ENCODE results near the gene CD44.

Gene CD44

GRCh38 chr11:35177370-35177769 lies 38.4 kb downstream of the CD44 start:
- DNase-seq, result no peak

DNA sequence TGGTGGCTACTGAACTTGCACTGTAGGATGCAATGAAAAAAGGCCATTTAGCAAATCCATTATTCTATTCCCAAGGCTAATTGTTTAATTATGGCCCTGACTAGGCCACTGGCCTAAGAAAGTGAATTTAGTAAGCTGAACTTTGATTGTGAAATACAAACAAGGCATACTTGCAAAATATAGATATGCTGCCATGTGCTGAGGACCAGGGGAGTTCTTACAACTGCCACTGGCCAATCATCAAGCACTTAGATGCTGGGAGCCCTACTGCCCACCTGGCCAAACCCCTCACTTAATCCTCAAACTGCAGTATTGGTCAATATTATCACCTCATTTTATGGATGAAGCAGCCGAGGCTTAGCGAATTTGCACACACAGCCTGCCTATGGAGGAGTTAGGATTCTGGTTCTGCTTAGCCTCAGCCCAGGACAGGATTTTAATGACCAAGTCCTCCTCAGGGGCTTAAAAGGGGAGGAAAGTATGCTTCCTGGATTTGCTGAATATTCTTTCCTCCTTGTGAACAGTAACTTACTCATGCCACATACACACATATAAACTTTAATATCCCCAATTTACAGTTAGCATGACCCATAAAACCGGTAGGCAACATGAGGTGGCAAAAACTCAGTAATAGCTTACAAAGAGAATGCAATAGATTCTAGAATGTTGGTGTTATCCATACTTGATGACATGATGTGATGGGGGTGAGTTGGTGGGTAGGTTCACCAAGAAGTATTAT lies 39.3 kb downstream of the CD44 start:
- no peak for DNase-seq

DNA sequence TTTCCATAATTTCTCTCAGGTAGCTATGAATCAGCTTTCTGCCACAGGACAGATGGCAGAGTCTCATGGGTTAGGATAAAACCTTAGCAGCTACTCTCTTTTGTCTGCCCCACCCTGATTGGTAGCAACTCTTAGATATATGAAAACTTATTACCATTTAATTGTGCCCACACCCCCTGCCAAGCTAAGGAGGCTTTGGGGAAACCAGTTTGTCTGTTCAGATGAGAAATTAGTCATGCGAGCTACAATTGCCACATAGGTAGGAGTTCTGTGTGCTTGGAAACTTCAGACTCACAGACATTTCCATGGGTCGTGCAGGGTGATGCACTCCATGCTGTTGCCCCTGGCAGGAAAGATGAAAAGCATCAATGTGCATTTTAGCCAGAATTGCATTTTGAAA lies 39.9 kb downstream of the CD44 start:
- peak in 1 of 51 donors; percentile 53 for DNase-seq

- peak in 1 of 51 donors; percentile 13 for DNase-seq
Observed at GRCh38 chr11:35179466-35180135, 40.6 kb downstream of the CD44 start.

- DNase-seq, result no peak
Observed at GRCh38 chr11:35180317-35181233, 41.6 kb downstream of the CD44 start.

DNA sequence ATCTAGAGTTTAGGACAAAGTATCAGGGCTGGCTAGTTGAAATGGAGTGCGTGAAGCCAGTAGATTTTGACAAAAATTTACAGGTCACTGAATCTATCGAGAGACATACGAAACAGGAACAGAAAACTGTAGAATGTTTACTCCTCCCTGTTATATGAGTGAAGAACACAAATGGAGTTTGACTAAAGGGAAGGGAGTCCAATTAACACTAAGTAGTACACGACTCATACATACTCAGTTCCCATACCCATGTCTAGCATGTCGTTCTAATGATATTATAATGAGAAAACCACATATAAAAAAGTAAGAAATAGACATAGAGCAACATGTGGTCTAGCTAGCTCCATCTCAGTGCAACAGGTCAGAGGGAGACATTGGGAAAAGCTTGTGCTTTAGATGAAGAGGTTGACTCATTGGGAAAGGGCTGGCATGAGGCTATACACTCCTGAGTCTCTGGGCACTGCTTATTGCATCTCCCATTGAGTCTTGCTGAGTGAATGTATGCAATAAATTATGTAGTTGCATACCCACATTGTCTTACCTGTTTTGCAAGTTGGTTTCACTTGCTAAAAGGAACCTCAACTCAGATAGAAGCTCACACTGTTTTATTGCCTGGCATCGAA lies 43.5 kb downstream of the CD44 start:
- DNase-seq, result no peak

- no peak for DNase-seq
Observed at GRCh38 chr11:35183326-35183925, 44.5 kb downstream of the CD44 start.

GRCh38 chr11:35185696-35186095 lies 46.7 kb downstream of the CD44 start:
- no peak for DNase-seq

GRCh38 chr11:35187996-35188395 lies 49.0 kb downstream of the CD44 start:
- no peak for DNase-seq

- no peak for DNase-seq
Observed at GRCh38 chr11:35190804-35191348, 51.9 kb downstream of the CD44 start.

GRCh38 chr11:35192347-35192746 lies 53.4 kb downstream of the CD44 start:
- DNase-seq, result no peak

- DNase-seq, result no peak
Observed at GRCh38 chr11:35193767-35194166, 54.8 kb downstream of the CD44 start.

DNA sequence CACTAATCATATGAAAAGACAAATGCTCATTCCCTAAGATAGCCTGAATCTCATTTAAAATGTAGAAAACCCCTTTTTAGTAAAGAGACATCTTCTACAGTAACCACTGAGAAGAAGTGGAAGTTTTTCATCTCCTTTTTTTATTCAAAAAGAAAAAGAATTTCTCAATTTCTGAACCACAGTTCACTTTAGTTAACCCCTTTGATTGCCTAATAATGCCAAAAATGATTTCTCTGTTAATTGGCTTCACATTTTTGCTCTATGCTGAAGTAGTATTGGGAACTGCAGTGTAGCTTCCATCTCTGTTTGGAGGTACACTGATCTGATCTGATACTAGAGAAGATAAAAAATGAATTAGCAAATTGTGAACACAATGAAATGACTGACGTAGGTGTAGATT lies 58.3 kb downstream of the CD44 start:
- no peak for DNase-seq

GRCh38 chr11:35200811-35201341 lies 61.9 kb downstream of the CD44 start:
- no peak for DNase-seq

DNA sequence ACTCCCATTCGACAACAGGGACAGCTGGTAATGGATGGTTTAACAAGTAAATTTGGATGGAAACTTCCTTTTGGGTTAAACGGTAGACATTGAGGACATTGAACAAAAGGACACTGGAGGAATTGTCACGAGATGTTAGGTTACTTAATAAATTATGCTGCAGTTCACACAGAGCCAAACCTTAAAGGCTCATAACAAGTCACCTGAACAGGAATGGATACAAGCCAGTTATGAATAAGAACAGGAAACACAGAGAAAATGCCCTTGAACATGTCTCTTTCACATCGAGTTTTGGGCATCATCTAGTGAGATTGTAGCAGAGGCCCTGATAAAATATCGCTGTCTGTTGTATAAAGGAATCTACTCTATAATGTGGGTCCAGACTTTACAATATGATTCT lies 65.6 kb downstream of the CD44 start:
- DNase-seq, result no peak

DNA sequence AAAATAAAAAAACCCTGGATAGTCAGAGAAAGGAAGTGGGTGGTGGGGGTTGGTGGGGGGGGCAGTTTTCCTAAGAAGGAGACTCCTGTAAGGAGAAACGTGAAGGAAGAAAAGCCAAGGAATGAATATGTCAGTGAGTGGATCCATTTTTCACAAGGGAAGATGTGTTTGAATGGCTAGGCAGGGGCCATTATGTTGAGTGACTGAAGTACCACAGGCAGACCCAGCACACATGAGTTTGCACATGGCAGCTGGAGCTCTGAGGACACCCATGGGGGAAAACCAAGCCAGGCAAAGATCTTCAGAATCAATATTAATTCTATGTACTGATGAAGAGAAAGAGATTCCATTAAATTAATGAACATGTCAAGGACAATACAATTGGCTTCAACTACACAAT lies 67.6 kb downstream of the CD44 start:
- no peak for DNase-seq

DNA sequence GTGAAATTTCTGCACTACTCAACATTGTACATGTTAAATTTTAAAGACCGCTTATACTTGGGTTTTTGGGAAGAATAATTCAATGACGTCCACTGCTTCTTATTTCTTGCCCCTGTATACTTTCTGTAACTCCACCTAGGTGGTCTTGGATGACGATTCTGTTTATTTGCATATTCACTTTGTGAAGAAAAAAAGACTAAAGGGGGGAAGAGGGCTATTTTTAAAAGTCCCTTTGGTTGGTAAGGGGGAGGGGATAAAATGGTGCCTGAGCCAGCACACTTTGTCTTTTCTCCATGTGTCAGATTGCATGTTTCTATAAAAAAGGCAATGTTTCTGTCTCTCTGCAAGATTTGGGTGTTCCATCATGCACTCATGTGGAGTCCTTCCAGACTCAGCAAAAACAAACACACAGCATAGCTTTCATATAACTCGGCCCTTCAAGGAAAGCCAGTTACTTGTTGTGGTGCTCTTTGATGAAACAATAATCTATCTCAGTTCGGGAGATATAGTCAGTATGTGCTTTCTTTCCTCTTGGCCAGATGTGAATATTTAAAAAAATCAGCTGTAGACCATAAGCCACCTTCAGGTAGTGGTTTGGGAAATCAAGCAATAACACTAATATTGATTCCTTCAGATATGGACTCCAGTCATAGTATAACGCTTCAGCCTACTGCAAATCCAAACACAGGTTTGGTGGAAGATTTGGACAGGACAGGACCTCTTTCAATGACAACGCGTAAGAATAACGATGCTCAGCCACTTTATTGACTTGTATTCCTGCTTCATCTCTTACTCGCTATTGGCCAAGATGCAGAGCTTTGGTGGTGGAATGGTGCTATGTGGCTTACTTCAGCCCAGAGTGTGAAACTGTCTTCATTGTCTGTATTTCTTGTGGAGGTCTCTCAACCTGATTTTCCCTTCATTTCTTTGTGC lies 68.8 kb downstream of the CD44 start:
- no peak for DNase-seq

DNA sequence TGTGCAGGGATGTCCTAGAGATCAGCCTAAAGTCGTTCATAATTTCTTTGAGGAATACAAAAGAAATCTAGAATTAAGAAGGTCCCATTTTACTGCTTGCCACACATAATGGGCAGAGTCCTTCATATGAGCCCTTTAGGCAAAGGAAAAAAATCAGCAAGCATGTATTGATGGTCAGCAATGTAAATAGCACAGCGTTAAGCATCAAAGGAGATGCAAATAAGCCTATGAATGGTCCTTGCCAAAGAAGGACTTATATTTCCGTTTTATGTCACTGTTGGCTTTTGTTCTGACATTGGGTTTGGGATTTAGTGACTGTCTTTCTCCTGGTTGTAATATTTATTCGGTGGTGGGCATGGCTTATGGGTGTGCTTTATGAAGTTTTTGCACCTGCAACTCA lies 69.8 kb downstream of the CD44 start:
- DNase-seq, result no peak

DNA sequence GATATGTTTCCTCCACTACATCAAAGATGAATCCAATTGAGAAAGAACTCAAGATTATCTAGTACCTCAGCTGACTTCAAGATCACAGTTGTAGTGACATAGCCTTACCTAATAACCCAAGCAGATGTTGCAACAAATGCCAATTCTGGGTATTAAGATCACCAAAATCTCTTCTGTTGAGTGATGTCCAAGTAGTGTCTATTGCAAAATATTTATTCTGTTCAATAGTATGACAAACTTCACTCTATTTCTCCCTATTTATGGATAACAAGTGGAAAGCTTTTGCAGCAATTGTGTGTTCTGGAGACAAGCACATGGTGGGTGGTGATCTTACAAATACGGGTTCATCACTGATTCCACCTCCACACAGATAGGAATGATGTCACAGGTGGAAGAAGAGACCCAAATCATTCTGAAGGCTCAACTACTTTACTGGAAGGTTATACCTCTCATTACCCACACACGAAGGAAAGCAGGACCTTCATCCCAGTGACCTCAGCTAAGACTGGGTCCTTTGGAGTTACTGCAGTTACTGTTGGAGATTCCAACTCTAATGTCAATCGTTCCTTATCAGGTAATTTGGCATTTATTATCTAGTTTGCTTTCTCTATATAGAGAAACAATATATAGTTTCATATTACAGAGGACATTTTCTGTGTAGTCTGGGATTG lies 72.0 kb downstream of the CD44 start:
- no peak for DNase-seq
